GM18907 (cell line): Measurements from ENCODE around the gene CCL18.
"Not testable (repeated sequence)": the region's sequence is repeated elsewhere in the genome, so short reads cannot be mapped to it uniquely, and the experiment has no call there.

Experiments
- ATAC-seq: cut with Tn5 transposase; IDR thresholded peaks from one replicate; pipeline ENCODE4 v1.9.1; 2021; ENCODE audit warnings: mild to moderate bottlenecking, moderate library complexity; ENCODE audit not compliant: unreplicated experiment

Gene CCL18

DNA sequence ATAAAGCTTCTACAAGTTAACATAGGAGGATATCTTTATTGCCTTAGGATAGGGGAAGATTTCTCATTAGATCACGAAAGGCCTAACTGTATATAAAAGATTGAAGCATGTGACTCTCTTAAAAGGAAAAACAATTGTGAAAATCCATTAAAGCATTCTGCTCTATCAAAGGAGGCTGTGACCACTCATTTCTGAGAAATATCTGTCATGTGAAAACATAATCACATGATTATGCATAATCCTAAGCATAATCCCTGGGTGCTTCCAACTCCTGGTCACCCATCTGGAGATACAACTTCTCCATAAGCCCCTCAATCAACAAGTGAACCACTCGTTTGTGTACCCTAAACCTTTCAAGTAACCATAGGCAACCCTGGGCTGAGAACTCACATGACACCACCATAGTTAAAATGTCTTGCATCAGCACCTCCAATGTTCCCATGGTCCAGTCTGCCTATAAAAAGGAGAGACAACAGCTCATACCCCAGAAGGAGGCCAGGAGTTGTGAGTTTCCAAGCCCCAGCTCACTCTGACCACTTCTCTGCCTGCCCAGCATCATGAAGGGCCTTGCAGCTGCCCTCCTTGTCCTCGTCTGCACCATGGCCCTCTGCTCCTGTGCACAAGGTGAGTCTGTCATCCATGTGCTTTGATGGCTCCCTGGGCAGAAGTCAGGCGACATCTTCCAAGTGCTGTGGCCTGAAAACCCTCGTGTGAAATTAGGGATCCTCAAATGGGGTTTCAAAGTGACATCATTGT lies at the start of gene CCL18:
Gene CCL18, plus strand, starts transcription at position 487 of the 756 bp plus-strand sequence. Its CDS starts 71 bp downstream, at position 558.
- ATAC-seq = no peak

GRCh38 chr17:36014946-36015345 lies 49.1 kb upstream of the CCL18 start:
- no peak for ATAC-seq

- not testable (repeated sequence) for ATAC-seq
Measured at GRCh38 chr17:36015895-36016294, 48.2 kb upstream of the CCL18 start.

GRCh38 chr17:36016555-36016954 lies 47.5 kb upstream of the CCL18 start:
- no peak for ATAC-seq

DNA sequence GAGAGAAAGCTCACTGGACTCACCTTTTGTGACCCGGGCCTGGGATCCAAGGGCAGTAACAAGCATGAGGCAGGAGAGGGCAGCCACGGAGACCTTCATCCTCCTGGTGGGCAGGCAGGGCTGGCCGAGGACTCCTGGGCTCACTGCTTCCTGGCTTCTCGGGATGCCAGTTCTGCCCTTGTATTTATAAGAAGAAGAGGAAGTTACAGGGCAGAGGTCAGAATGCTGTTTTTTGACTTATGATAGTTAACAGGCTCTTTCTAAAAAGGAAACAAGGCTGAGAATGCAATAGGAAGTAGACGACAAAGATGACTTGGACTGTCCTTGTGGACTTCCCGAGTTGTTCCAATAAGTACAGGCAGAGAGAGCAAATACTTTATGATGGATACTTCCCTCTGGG lies 46.3 kb upstream of the CCL18 start, which contains the start of gene CCL23:
Gene CCL23, minus strand, starts transcription at position 174 of the 400 bp plus-strand sequence. Its CDS starts 75 bp downstream, at position 99.
- ATAC-seq = no peak

DNA sequence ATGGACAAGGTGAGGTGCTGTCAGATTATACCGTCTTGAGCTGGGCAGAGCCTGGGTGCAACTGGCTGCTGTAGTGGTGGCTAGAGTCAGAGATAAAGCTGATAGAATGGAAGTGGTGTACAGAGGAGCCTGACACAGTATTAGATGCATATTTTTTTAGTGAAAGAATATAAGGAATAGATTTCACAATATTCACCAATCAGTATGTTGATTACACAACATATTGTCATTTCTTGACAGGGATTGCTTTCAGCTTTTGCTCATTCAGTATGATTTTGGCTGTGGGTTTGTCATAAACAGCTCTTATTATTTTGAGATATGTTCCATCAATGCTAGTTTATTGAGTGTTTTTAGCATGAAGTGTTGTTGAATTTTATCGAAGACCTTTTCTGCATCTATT lies 44.6 kb upstream of the CCL18 start:
- no peak for ATAC-seq

GRCh38 chr17:36024106-36024869 lies 39.8 kb upstream of the CCL18 start:
- ATAC-seq = no peak

DNA sequence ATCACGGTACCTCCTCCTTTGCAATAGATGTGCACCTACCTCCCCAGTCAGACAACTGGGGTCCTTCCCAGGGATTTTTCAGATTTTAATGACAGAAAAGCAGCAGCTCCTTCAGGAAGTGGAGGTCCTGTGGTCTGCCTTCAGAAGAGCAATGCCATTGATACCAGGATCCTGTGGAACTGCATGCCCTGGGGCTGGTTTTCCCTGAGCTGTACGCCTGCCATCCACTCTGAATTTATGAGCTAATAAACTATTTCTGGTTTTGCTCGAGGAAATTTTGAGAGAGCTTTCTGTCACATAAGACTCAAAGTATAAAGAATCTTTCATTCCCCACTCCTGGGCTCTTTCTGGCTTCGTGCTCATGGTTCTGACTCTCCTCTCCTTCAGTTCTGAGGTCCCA lies 36.3 kb upstream of the CCL18 start:
- ATAC-seq = no peak

DNA sequence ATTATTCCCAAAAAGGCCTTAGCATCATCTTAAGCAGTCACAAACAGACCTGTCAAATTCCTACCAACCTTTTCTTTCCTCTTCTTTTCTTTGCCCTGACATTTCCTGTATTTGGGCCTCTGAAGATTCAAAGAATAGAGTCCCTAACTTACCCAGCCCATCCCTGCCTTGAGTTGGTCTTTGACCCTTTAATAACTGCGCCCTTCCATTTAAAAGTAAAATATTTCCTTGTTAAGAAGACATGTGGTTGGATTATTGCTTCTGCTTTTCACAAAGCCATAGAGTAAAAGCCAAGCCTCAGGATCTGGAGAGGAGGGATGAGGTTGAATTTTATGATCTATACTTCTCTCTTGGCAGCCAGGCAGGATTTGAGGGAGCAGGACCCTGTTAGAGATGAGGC lies 33.1 kb upstream of the CCL18 start:
- ATAC-seq = no peak

DNA sequence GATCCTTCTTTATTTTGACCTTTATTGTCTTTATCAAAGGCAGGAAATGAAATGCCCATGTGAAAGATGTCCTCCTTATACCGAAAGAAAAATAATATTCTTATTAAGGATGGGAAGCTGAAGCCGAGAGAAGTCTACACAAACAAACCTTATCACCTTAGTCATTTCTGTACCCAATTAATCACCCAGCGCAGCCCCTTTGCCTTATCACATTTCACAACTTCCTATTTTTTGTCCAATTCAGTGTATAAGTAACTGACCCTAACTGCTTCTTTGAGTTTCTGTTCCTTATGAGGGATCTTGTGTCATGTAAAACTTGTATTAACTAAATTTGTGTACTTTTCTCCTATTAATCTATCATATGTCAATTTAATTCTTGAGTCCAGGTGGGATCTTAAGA lies 29.9 kb upstream of the CCL18 start:
- ATAC-seq = no peak

DNA sequence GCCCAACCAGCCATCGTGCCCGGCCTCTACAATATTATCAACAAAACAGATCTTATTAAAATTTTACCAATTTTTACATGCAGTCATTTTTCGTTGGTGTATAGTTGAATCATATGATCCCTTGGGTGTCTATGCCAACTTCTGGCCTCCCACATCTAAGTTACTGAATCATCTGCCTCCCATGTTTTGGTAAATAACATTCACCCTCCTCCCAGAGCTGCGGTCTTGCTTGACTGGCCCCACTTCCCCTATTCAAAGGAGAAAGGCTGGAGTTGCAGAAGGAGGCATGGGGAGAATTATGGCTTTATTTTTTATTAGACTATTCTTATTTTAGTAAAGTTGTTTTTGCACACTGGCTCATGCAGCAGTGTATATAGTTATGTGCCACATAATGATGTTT lies 27.8 kb upstream of the CCL18 start:
- ATAC-seq = no peak

DNA sequence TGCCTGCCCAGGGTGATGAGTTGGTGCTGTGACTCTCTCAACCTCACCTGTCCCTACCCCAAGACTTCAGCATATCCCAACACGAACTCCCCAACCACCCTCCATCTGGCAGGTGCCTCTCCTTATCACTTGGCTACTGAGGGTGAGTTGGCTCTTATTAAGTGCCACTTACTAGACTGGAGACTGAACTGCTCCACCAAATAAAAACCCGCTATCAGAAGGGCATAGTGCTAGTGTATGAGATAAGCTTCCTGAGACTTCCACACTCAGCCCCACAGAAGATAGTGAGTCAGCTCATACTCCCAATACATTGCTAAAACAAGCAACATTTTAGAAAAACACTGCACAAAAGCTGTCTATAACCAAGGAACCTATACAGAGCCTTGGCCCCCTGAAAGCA lies 16.0 kb upstream of the CCL18 start:
- ATAC-seq = no peak

- ATAC-seq = no peak
Measured at GRCh38 chr17:36049643-36050042, 14.4 kb upstream of the CCL18 start.

DNA sequence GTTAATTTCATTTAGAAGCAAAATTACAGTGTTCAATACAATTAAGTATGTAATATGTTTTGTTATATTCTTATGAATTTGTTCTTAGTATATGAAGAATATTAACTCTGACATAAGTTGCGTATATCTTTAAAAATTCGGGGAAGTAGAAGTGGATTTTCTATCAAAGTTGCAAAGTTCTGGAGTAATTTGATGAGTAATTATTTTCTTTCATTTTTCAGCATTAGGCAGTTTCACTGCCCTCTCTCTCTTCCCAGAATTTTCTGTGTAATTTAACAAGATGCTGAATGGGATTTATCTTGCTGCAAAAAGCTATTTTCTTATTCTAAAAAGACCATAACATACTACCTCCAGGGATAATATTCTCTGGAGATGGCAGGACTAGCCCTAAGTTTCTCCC lies 8.9 kb upstream of the CCL18 start:
- no peak for ATAC-seq

- no peak for ATAC-seq
Measured at GRCh38 chr17:36055921-36056520, 8.1 kb upstream of the CCL18 start.

DNA sequence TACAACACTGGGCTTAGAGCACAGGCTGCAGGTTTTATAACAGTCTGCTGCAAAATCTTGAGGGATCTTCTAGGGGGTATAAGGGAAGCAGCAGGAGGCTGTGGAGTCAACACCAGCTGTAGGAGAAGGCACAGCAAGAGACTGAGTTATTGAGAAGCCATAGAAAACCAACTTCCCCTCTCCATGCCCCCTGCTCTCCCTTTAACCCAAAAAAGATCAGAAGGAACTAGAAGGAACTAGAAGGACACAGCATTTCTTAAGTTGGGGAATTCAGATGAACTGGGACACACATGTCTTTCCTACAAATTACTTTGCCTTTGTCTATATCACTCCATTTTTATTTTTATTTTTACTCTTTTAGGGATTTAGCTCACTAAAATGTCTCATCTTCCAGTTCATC lies 6.2 kb upstream of the CCL18 start:
- ATAC-seq = no peak

- ATAC-seq = no peak
Measured at GRCh38 chr17:36059406-36059805, 4.7 kb upstream of the CCL18 start.

DNA sequence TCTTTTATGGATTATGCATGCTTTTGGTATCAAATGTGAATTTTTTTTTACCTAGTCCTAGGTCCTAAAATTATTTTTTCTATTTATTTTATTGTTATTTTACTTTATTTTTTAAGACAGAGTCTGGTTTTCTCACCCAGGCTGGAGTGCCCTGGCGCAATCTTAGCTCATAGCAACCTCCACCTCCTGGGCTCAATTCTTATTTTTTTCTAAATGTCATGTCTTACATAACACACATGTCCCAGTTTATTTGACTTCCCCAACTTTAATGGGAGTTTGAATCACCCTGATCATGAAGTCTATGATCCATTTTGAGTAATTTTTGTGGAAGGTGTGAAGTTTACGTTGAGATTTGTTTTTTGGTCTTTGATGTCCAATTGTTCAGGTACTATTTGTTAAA lies 3.3 kb upstream of the CCL18 start:
- no peak for ATAC-seq

- no peak for ATAC-seq
Measured at GRCh38 chr17:36066365-36066985, 2.4 kb downstream of the CCL18 start.

- no peak for ATAC-seq
Measured at GRCh38 chr17:36068524-36068923, 4.5 kb downstream of the CCL18 start.

- ATAC-seq = no peak
Measured at GRCh38 chr17:36069136-36069535, 5.1 kb downstream of the CCL18 start.
